Measurements from ENCODE around the gene FAM163B. TPM values are rescaled to one million over a fixed set of nuclear protein-coding genes. Genes with fewer than 3 reads are reported as not detected.
A peak's percentile ranks its signal among the peaks of the same experiment; 100 is the strongest.

FAM163B gene
- total RNA-seq, 1 experiment from 2014 or later: 2.0 TPM

DNA sequence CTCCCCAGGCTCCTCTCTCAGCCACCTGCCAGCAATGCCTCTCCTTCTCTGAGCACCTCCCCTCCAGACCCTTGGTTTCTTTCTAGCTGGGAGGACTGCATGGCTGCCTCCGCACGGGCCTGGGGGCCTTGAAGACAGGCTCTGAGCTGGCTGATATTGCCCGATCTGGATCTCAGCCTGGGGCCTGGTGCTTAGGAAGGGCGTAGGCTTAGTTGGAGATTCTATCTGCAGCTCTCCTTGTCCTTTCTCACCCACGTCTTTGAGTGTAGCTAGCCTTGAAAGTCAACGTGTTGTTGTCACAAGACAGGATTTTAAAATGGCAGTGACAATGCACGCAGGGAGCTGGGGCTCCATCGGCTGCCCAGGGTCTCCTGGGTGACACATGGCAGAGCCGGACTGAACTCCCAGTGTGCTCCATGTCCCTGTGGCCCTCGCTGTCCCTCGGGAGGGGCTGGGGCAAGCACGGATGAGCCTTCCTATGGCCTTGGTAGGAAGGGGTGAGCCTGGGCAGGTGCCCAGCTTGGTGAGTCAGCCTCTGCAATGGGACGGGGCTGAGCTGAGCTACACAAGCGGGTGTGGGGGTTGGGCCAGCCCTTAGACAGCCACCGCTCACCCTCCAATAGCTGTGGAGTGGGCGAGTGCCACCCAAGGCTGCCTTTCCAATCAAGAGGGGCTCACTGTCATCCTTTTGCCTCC, 65.3 kb downstream of the FAM163B start:
- ATAC-seq: no peak
- ChIA-PET POLR2A (no interaction called here), CTCF (interaction anchor here (0.8 to 1.8 kb wide), 7 partner anchors 9 to 173 kb away, joined by 3 to 5 read pairs (median 3); no protein-coding TSS in a partner anchor)
- H3K27me3 Mint-ChIP-seq (ENCODE audit: low read depth): no peaks in the 10 kb centered on the region
- H3K36me3 Mint-ChIP-seq: no peaks in the 10 kb centered on the region
- DNase-seq (ENCODE audit: low spot score): no peak
- peaks cover 17% of the 10 kb centered on the region for H3K4me1 Mint-ChIP-seq
- TF ChIP-seq SP1 (CRISPR knock-in tag; conservative IDR thresholded peaks at IDR 0.05) (no peak), ATF3 (CRISPR knock-in tag; conservative IDR thresholded peaks at IDR 0.05) (no peak), IRF2 (CRISPR knock-in tag; IDR thresholded peaks at IDR 0.05; ENCODE audit: borderline replicate concordance, low read depth) (no peak)
- no peak overlapping the region for H3K4me3 Mint-ChIP-seq
- no peaks in the 10 kb centered on the region for H3K9me3 Mint-ChIP-seq
- no peak overlapping the region for H3K27ac Mint-ChIP-seq

DNA sequence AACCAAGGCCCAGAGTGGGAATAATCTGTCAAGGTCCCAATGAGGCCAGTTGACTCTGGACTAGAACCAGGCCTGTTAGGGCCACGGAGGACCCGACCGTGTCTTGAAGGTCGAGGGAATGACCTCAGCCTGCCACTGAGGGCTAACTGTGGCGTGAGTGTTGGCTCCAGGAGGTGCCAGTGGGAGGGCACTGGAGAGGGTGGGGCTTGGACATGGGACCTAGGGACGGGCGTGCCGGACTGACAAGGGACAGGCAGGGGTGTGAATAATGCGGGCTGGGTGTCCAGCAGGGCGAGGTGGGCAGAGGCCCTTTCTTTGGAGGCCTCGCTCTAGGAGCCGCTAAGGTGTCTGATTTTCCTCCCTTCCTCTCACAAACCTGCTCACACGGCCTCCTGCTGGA, 67.2 kb downstream of the FAM163B start:
- TF ChIP-seq ZNF138 (CRISPR knock-in tag; conservative IDR thresholded peaks at IDR 0.05) (no peak), ZNF416 (CRISPR knock-in tag; IDR thresholded peaks at IDR 0.05) (no peak), SMAD3 (CRISPR knock-in tag; IDR thresholded peaks at IDR 0.05; ENCODE audit: borderline replicate concordance) (no peak), TEAD1 (CRISPR knock-in tag; IDR thresholded peaks at IDR 0.05) (no peak), SMAD4 (CRISPR knock-in tag; IDR thresholded peaks at IDR 0.05) (no peak), ZBTB21 (CRISPR knock-in tag; IDR thresholded peaks at IDR 0.05; ENCODE audit: borderline replicate concordance) (no peak), GRHL2 (CRISPR knock-in tag; IDR thresholded peaks at IDR 0.05; ENCODE audit: insufficient replicate concordance, severe bottlenecking) (no peak), KAT7 (CRISPR knock-in tag; IDR thresholded peaks at IDR 0.05; ENCODE audit: borderline replicate concordance) (no peak), TCF7 (CRISPR knock-in tag; IDR thresholded peaks at IDR 0.05; ENCODE audit: low read depth) (no peak)
- TF ChIP-seq, protein P1, sequence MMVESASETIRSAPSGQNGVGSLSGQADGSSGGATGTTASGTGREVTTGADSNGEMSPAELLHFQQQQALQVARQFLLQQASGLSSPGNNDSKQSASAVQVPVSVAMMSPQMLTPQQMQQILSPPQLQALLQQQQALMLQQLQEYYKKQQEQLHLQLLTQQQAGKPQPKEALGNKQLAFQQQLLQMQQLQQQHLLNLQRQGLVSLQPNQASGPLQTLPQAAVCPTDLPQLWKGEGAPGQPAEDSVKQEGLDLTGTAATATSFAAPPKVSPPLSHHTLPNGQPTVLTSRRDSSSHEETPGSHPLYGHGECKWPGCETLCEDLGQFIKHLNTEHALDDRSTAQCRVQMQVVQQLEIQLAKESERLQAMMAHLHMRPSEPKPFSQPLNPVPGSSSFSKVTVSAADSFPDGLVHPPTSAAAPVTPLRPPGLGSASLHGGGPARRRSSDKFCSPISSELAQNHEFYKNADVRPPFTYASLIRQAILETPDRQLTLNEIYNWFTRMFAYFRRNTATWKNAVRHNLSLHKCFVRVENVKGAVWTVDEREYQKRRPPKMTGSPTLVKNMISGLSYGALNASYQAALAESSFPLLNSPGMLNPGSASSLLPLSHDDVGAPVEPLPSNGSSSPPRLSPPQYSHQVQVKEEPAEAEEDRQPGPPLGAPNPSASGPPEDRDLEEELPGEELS (CRISPR knock-in tag; IDR thresholded peaks at IDR 0.05): no peak
- TF ChIP-seq, protein P2, sequence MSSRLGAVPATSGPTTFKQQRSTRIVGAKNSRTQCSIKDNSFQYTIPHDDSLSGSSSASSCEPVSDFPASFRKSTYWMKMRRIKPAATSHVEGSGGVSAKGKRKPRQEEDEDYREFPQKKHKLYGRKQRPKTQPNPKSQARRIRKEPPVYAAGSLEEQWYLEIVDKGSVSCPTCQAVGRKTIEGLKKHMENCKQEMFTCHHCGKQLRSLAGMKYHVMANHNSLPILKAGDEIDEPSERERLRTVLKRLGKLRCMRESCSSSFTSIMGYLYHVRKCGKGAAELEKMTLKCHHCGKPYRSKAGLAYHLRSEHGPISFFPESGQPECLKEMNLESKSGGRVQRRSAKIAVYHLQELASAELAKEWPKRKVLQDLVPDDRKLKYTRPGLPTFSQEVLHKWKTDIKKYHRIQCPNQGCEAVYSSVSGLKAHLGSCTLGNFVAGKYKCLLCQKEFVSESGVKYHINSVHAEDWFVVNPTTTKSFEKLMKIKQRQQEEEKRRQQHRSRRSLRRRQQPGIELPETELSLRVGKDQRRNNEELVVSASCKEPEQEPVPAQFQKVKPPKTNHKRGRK (CRISPR knock-in tag; IDR thresholded peaks at IDR 0.05; ENCODE audit: borderline replicate concordance): no peak
- TF ChIP-seq, protein P3, sequence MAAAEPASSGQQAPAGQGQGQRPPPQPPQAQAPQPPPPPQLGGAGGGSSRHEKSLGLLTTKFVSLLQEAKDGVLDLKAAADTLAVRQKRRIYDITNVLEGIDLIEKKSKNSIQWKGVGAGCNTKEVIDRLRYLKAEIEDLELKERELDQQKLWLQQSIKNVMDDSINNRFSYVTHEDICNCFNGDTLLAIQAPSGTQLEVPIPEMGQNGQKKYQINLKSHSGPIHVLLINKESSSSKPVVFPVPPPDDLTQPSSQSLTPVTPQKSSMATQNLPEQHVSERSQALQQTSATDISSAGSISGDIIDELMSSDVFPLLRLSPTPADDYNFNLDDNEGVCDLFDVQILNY (CRISPR knock-in tag; IDR thresholded peaks at IDR 0.05): no peak
- ATAC-seq: no peak

GRCh38 chr9:133540698-133541025, 68.5 kb downstream of the FAM163B start:
- no peaks in the 10 kb centered on the region for H3K36me3 Mint-ChIP-seq
- H3K4me1 Mint-ChIP-seq: peaks cover 19% of the 10 kb centered on the region
- POLR2A ChIA-PET: no interaction called here
- TF ChIP-seq, protein P4, sequence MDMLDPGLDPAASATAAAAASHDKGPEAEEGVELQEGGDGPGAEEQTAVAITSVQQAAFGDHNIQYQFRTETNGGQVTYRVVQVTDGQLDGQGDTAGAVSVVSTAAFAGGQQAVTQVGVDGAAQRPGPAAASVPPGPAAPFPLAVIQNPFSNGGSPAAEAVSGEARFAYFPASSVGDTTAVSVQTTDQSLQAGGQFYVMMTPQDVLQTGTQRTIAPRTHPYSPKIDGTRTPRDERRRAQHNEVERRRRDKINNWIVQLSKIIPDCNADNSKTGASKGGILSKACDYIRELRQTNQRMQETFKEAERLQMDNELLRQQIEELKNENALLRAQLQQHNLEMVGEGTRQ (CRISPR knock-in tag; IDR thresholded peaks at IDR 0.05): peak; percentile 62
- TF ChIP-seq GABPB1 (CRISPR knock-in tag; IDR thresholded peaks at IDR 0.05): no peak
- H3K4me3 Mint-ChIP-seq: no peak overlapping the region; the same call in none of the 2 replicates
- H3K27me3 Mint-ChIP-seq (ENCODE audit: low read depth): peaks cover 5% of the 10 kb centered on the region
- ATAC-seq: peak; percentile 56
- H3K9me3 Mint-ChIP-seq: no peaks in the 10 kb centered on the region
- no peak for DNase-seq (ENCODE audit: low spot score)
- H3K27ac Mint-ChIP-seq: no peak overlapping the region
- CTCF ChIA-PET: interaction anchor here (0.8 to 2.9 kb wide), 11 partner anchors 11 to 396 kb away, joined by 3 to 12 read pairs (median 3); no protein-coding TSS in a partner anchor

More for the DNA sequence above, 67.2 kb downstream of the FAM163B start:
- CTCF ChIA-PET: interaction anchor here (2.4 to 2.9 kb wide), 2 partner anchors 15 to 43 kb away, joined by 7 to 12 read pairs; no protein-coding TSS in a partner anchor
- Mint-ChIP-seq H3K36me3 (no peaks in the 10 kb centered on the region), H3K9me3 (no peaks in the 10 kb centered on the region), H3K4me1 (peaks cover 15% of the 10 kb centered on the region), H3K4me3 (no peak overlapping the region), H3K27me3 (ENCODE audit: low read depth) (no peaks in the 10 kb centered on the region), H3K27ac (no peak overlapping the region)
- no peak for DNase-seq (ENCODE audit: low spot score)
- POLR2A ChIA-PET: no interaction called here

All from WTC11 (cell line).